ENCODE results near the gene CCDC7. TPM values are rescaled to one million over a fixed set of nuclear protein-coding genes. Genes with fewer than 3 reads are reported as not detected.

Gene CCDC7
- total and polyA plus RNA-seq, 10 of the 15 experiments (the other 5 are each of a cell fraction or from before 2014, with no cell fraction given): 1.8 to 5.6 (median 3.4) TPM

DNA sequence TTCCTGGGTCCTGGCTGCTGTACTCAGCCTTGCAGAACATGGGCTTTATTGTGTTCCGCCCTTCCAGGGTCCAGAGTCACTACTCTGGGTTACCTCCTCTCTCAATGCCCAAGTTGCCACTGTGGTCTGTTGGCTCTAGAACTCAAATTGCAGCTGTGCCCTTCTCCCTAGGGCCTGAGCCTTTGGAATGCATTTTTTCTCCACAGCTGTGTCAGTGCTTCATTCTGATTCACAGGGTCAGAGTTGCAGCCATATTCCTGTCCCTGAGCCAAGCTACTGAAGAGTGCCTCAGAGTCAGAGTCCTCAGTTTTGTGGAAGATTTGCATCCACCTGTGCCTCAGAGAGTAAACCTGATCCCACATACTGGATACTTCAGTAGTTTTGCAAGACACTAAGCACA, 344.5 kb downstream of the CCDC7 start:
- TF ChIP-seq, protein P1, sequence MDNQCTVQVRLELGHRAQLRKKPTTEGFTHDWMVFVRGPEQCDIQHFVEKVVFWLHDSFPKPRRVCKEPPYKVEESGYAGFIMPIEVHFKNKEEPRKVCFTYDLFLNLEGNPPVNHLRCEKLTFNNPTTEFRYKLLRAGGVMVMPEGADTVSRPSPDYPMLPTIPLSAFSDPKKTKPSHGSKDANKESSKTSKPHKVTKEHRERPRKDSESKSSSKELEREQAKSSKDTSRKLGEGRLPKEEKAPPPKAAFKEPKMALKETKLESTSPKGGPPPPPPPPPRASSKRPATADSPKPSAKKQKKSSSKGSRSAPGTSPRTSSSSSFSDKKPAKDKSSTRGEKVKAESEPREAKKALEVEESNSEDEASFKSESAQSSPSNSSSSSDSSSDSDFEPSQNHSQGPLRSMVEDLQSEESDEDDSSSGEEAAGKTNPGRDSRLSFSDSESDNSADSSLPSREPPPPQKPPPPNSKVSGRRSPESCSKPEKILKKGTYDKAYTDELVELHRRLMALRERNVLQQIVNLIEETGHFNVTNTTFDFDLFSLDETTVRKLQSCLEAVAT (IDR thresholded peaks at IDR 0.05): no peak
- TF ChIP-seq YY1 (IDR thresholded peaks at IDR 0.05; ENCODE audit: low read depth, low read length): no peak
- no peak for TF ChIP-seq ATF7 (IDR thresholded peaks at IDR 0.05; ENCODE audit: low read depth)
- TF ChIP-seq, protein P2, sequence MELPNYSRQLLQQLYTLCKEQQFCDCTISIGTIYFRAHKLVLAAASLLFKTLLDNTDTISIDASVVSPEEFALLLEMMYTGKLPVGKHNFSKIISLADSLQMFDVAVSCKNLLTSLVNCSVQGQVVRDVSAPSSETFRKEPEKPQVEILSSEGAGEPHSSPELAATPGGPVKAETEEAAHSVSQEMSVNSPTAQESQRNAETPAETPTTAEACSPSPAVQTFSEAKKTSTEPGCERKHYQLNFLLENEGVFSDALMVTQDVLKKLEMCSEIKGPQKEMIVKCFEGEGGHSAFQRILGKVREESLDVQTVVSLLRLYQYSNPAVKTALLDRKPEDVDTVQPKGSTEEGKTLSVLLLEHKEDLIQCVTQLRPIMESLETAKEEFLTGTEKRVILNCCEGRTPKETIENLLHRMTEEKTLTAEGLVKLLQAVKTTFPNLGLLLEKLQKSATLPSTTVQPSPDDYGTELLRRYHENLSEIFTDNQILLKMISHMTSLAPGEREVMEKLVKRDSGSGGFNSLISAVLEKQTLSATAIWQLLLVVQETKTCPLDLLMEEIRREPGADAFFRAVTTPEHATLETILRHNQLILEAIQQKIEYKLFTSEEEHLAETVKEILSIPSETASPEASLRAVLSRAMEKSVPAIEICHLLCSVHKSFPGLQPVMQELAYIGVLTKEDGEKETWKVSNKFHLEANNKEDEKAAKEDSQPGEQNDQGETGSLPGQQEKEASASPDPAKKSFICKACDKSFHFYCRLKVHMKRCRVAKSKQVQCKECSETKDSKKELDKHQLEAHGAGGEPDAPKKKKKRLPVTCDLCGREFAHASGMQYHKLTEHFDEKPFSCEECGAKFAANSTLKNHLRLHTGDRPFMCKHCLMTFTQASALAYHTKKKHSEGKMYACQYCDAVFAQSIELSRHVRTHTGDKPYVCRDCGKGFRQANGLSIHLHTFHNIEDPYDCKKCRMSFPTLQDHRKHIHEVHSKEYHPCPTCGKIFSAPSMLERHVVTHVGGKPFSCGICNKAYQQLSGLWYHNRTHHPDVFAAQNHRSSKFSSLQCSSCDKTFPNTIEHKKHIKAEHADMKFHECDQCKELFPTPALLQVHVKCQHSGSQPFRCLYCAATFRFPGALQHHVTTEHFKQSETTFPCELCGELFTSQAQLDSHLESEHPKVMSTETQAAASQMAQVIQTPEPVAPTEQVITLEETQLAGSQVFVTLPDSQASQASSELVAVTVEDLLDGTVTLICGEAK (IDR thresholded peaks at IDR 0.05; ENCODE audit: borderline replicate concordance): no peak
- TF ChIP-seq TARDBP (IDR thresholded peaks at IDR 0.05; ENCODE audit: borderline replicate concordance): no peak
- no peak for TF ChIP-seq RB1 (IDR thresholded peaks at IDR 0.05; ENCODE audit: borderline replicate concordance)
- no peak for TF ChIP-seq NFIC (IDR thresholded peaks at IDR 0.05; ENCODE audit: low read depth, low read length)
- TF ChIP-seq NFYB (IDR thresholded peaks at IDR 0.05; ENCODE audit: insufficient read depth, low read depth, low read length): no peak
- no peak for TF ChIP-seq RAD21 (IDR thresholded peaks at IDR 0.05; ENCODE audit: insufficient read depth, low read depth, low read length)
- TF ChIP-seq BRCA1 (IDR thresholded peaks at IDR 0.05; ENCODE audit: low read depth, low read length): no peak
- TF ChIP-seq, protein P3, sequence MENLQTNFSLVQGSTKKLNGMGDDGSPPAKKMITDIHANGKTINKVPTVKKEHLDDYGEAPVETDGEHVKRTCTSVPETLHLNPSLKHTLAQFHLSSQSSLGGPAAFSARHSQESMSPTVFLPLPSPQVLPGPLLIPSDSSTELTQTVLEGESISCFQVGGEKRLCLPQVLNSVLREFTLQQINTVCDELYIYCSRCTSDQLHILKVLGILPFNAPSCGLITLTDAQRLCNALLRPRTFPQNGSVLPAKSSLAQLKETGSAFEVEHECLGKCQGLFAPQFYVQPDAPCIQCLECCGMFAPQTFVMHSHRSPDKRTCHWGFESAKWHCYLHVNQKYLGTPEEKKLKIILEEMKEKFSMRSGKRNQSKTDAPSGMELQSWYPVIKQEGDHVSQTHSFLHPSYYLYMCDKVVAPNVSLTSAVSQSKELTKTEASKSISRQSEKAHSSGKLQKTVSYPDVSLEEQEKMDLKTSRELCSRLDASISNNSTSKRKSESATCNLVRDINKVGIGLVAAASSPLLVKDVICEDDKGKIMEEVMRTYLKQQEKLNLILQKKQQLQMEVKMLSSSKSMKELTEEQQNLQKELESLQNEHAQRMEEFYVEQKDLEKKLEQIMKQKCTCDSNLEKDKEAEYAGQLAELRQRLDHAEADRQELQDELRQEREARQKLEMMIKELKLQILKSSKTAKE (IDR thresholded peaks at IDR 0.05; ENCODE audit: low read depth, poor library complexity, severe bottlenecking): no peak
- TF ChIP-seq, protein P4, sequence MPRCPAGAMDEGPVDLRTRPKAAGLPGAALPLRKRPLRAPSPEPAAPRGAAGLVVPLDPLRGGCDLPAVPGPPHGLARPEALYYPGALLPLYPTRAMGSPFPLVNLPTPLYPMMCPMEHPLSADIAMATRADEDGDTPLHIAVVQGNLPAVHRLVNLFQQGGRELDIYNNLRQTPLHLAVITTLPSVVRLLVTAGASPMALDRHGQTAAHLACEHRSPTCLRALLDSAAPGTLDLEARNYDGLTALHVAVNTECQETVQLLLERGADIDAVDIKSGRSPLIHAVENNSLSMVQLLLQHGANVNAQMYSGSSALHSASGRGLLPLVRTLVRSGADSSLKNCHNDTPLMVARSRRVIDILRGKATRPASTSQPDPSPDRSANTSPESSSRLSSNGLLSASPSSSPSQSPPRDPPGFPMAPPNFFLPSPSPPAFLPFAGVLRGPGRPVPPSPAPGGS (IDR thresholded peaks at IDR 0.05; ENCODE audit: borderline replicate concordance, insufficient read depth, low read depth, low read length, poor library complexity, severe bottlenecking): no peak
- TF ChIP-seq KDM1A (IDR thresholded peaks at IDR 0.05; ENCODE audit: borderline replicate concordance): no peak
- TF ChIP-seq SP1 (IDR thresholded peaks at IDR 0.05; ENCODE audit: low read depth, low read length): no peak
- no peak for TF ChIP-seq TAF1 (IDR thresholded peaks at IDR 0.05; ENCODE audit: borderline replicate concordance, low read depth, low read length)
- RAD21 ChIA-PET (ENCODE audit: unreplicated experiment): no interaction called here
- intact Hi-C loops (cut with micrococcal nuclease; ENCODE audit: unreplicated experiment): no loop called here
- H2AFZ ChIP-seq (ENCODE audit: control insufficient read depth, low read depth, low read length): no peak overlapping the region
- H4K20me1 ChIP-seq (ENCODE audit: control insufficient read depth, insufficient read depth): no peaks in the 10 kb centered on the region
- no peaks in the 10 kb centered on the region; the same call in 2 of the 3 replicates for H3K9me3 ChIP-seq (replicated peaks; ENCODE audit: control insufficient read depth, insufficient read depth, low read length)
- FAIRE-seq: no peak
- H3K27me3 ChIP-seq (replicated peaks in 1 of 2; ENCODE audit: control insufficient read depth in 2 of 2, insufficient read depth in 2 of 2, low read length in 1 of 2): no peaks in the 10 kb centered on the region
- H3K4me1 ChIP-seq (ENCODE audit: control insufficient read depth, insufficient read depth, low read length): no peaks in the 10 kb centered on the region
- SMC1A ChIA-PET (ENCODE audit: uncharacterized antibody, unreplicated experiment): no interaction called here
- ATAC-seq: no peak
- H3K4me3 ChIP-seq: no peak overlapping the region
- WGBS (ENCODE audit: insufficient coverage, insufficient replicate concordance, low lambda C conversion rate, missing lambda C conversion rate): 100% methylated on average over 1 of the region's 1 CpG
- H3K36me3 ChIP-seq (ENCODE audit: control insufficient read depth in 2 of 2, insufficient read depth in 2 of 2, low read length in 1 of 2): no peaks in the 10 kb centered on the region
- no peaks in the 10 kb centered on the region for H3K79me2 ChIP-seq (ENCODE audit: control insufficient read depth, insufficient read depth, low read length)
- no TSS peak for BruUV-seq (replicated peaks)
- POLR2A ChIA-PET: no interaction called here
- DNase-seq (ENCODE audit: low read depth, low spot score): no peak
- in situ Hi-C loops (cut with MboI): loop anchor here (5.0 to 10.0 kb wide), 2 partner anchors 217 to 364 kb away; no protein-coding TSS in a partner anchor
- CTCF ChIA-PET: no interaction called here
- no peak overlapping the region for H3K4me2 ChIP-seq (ENCODE audit: control insufficient read depth, insufficient read depth)
- no peak overlapping the region for H3K27ac ChIP-seq (ENCODE audit: control insufficient read depth, insufficient read depth)
- H3K9ac ChIP-seq (ENCODE audit: control insufficient read depth, insufficient read depth, low read length): no peak overlapping the region
